Ishikawa (cell line): ENCODE data around the gene PUS3.

Experiments used
- EGR1 ChIP-seq: IDR thresholded peaks from 2 replicates; pipeline ENCODE4 v1.6.1; 2012
- RAD21 ChIP-seq: IDR thresholded peaks from 2 replicates; pipeline ENCODE4 v1.6.1; 2012; ENCODE audit warnings: low read depth
- REST ChIP-seq: IDR thresholded peaks from 2 replicates; pipeline ENCODE4 v1.6.1; 2012; ENCODE audit warnings: low read depth, mild to moderate bottlenecking
- TAF1 ChIP-seq: IDR thresholded peaks from 2 replicates; pipeline ENCODE4 v1.6.1; 2012; ENCODE audit warnings: low read depth, mild to moderate bottlenecking

GRCh38 chr11:125929445-125930075 is 26.6 kb upstream of the PUS3 start:
- TF ChIP-seq RAD21 (no peak), TAF1 (no peak), REST (no peak), EGR1 (no peak)
